Type B pancreatic cell (in vitro differentiated cells): ENCODE results near the gene ANK3. TPM values are rescaled to one million over a fixed set of nuclear protein-coding genes. Genes with fewer than 3 reads are reported as not detected.

ENCODE experiments used
- DNase-seq: peaks from one replicate; pipeline ENCODE4 v3.0.0; 2021; ENCODE audit warnings: mixed read lengths; ENCODE audit not compliant: unreplicated experiment; ENCODE audit errors: extremely low spot score
- H3K27ac Mint-ChIP-seq: 2 replicates; pipeline ENCODE4 v1.8.0; 2021; ENCODE audit warnings: mild to moderate bottlenecking, mixed read lengths
- H3K27me3 Mint-ChIP-seq: 2 replicates; pipeline ENCODE4 v1.8.0; 2021; ENCODE audit warnings: mixed read lengths
- H3K36me3 Mint-ChIP-seq: 2 replicates; pipeline ENCODE4 v1.8.0; 2021; ENCODE audit warnings: mixed read lengths
- H3K4me1 Mint-ChIP-seq: one replicate; pipeline ENCODE4 v1.8.0; 2021; ENCODE audit warnings: mixed read lengths; ENCODE audit not compliant: unreplicated experiment
- H3K4me3 Mint-ChIP-seq: 2 replicates; pipeline ENCODE4 v1.8.0; 2021; ENCODE audit warnings: mild to moderate bottlenecking, mixed read lengths
- H3K9me3 Mint-ChIP-seq: 2 replicates; pipeline ENCODE4 v1.8.0; 2021; ENCODE audit warnings: mixed read lengths
- CTCF ChIP-seq: fragments of 200-600 bp; sonication (generic); conservative IDR thresholded peaks from 2 replicates; pipeline ENCODE4 v1.5.0; 2021; ENCODE audit warnings: antibody characterized with exemption, mild to moderate bottlenecking
- total RNA-seq: library from RNA; stranded (reverse); gene quantifications from 2 replicates; pipeline ENCODE4 v1.2.1, GENCODE V29; 2021; ENCODE audit warnings: low replicate concordance

Gene ANK3
- total RNA-seq, 1 donor from 2014 or later, result 90.2 TPM

GRCh38 chr10:60045571-60045970, 344.1 kb downstream of the ANK3 start:
- Mint-ChIP-seq H3K27ac (no peak overlapping the region), H3K36me3 (peaks cover 23% of the 10 kb centered on the region), H3K4me3 (no peak overlapping the region), H3K9me3 (no peaks in the 10 kb centered on the region), H3K4me1 (peaks cover 5% of the 10 kb centered on the region), H3K27me3 (no peaks in the 10 kb centered on the region)
- no peak for DNase-seq
- TF ChIP-seq CTCF, result no peak

- Mint-ChIP-seq H3K9me3 (no peaks in the 10 kb centered on the region), H3K36me3 (peaks cover 19% of the 10 kb centered on the region), H3K4me3 (no peak overlapping the region), H3K27ac (no peak overlapping the region), H3K27me3 (no peaks in the 10 kb centered on the region), H3K4me1 (peaks cover 5% of the 10 kb centered on the region)
- no peak for DNase-seq
- no peak for TF ChIP-seq CTCF
These were observed 344.7 kb downstream of the ANK3 start for GRCh38 chr10:60044971-60045370.

GRCh38 chr10:60044242-60044641, 345.4 kb downstream of the ANK3 start:
- no peak for DNase-seq
- Mint-ChIP-seq H3K36me3 (peaks cover 19% of the 10 kb centered on the region), H3K4me1 (peaks cover 5% of the 10 kb centered on the region), H3K9me3 (no peaks in the 10 kb centered on the region), H3K27me3 (no peaks in the 10 kb centered on the region), H3K4me3 (no peak overlapping the region), H3K27ac (no peak overlapping the region)
- TF ChIP-seq CTCF, result no peak

GRCh38 chr10:60043561-60044241, 346.0 kb downstream of the ANK3 start:
- Mint-ChIP-seq H3K27me3 (no peaks in the 10 kb centered on the region), H3K9me3 (no peaks in the 10 kb centered on the region), H3K4me1 (peaks cover 5% of the 10 kb centered on the region), H3K4me3 (no peak overlapping the region), H3K27ac (no peak overlapping the region), H3K36me3 (peaks cover 21% of the 10 kb centered on the region)
- no peak for DNase-seq
- TF ChIP-seq CTCF, result no peak

- no peaks in the 10 kb centered on the region for H3K9me3 Mint-ChIP-seq
- H3K4me3 Mint-ChIP-seq, result no peak overlapping the region
- H3K36me3 Mint-ChIP-seq, result peaks cover 27% of the 10 kb centered on the region
- no peak for DNase-seq
- H3K27me3 Mint-ChIP-seq, result no peaks in the 10 kb centered on the region
- TF ChIP-seq CTCF, result no peak
- no peak overlapping the region for H3K27ac Mint-ChIP-seq
- peaks cover 5% of the 10 kb centered on the region for H3K4me1 Mint-ChIP-seq
These were observed 346.8 kb downstream of the ANK3 start for GRCh38 chr10:60042914-60043313.
